Measurements from ENCODE around the gene PEX5L. TPM values are rescaled to one million over a fixed set of nuclear protein-coding genes. Genes with fewer than 3 reads are reported as not detected.

Gene PEX5L
- total and polyA plus RNA-seq, 2 experiments from 2014 or later, result 0.13 to 0.63 TPM

DNA sequence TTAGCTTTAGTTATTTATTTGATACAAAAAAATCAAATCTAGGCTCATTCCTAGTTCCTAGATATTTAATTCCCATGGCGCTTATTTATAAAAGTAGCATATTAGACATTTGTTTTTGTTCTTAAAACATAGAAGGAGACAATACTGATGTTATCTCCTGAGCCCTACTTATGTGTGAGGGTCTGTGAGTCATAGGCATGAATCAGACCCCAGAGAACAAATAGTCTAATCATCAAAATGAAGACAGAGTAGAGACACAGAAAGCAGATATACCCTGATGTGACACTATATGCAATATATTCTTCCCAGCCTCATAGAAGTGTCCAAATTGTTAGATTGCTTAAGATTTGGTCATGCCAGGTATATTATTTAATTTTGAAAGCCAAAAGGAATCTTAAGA lies 44.9 kb downstream of the PEX5L start:
- Histone ChIP-seq H4K20me1 (ENCODE audit: insufficient read depth, poor library complexity, severe bottlenecking) (no peaks in the 10 kb centered on the region), H3K27me3 (no peaks in the 10 kb centered on the region), H3K36me3 (replicated peaks; ENCODE audit: insufficient read depth, low read depth) (no peaks in the 10 kb centered on the region), H3K79me2 (no peaks in the 10 kb centered on the region), H2AFZ (no peak overlapping the region), H3K9me2 (replicated peaks; ENCODE audit: insufficient read depth) (no peaks in the 10 kb centered on the region), H3K4me1 (ENCODE audit: insufficient read depth) (no peaks in the 10 kb centered on the region), H3K4me3 (no peak overlapping the region), H3K27ac (no peak overlapping the region), H3K9me3 (ENCODE audit: low read depth) (no peaks in the 10 kb centered on the region), H3K4me2 (no peak overlapping the region)
- DNase-seq (ENCODE audit: low spot score), result no peak
- TF ChIP-seq EZH2 (IDR thresholded peaks at IDR 0.05; ENCODE audit: borderline replicate concordance), result no peak
- WGBS (ENCODE audit: low lambda C conversion rate, missing lambda C conversion rate), result 86% methylated on average over 1 of the region's 1 CpG

DNA sequence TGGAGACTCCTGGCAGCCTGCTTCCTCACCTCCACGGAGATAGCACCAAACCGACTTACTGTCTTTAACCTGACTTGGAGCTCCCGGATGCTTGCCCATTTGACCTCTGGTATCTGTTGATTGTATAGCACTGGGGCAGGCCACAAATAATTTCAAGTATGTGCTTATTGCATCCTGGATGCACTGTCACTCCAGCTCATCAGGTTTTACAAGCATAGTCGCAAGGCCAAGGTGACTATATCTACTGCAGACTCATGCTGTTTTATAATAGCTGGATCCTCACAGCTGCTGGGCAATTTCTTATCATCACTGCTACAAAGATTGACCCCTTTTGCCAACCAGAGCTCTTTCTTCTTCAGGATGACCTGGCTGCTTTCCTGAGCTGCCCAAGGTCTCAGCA lies 45.6 kb downstream of the PEX5L start:
- Histone ChIP-seq H3K79me2 (no peaks in the 10 kb centered on the region), H3K9me3 (ENCODE audit: low read depth) (no peaks in the 10 kb centered on the region), H3K9me2 (replicated peaks; ENCODE audit: insufficient read depth) (no peaks in the 10 kb centered on the region), H3K4me2 (no peak overlapping the region), H3K27me3 (no peaks in the 10 kb centered on the region), H3K36me3 (replicated peaks; ENCODE audit: insufficient read depth, low read depth) (no peaks in the 10 kb centered on the region), H2AFZ (no peak overlapping the region), H4K20me1 (ENCODE audit: insufficient read depth, poor library complexity, severe bottlenecking) (no peaks in the 10 kb centered on the region), H3K27ac (no peak overlapping the region), H3K4me3 (no peak overlapping the region), H3K4me1 (ENCODE audit: insufficient read depth) (no peaks in the 10 kb centered on the region)
- no peak for DNase-seq (ENCODE audit: low spot score)
- WGBS (ENCODE audit: low lambda C conversion rate, missing lambda C conversion rate), result 61% methylated on average over 4 of the region's 4 CpGs
- TF ChIP-seq EZH2phosphoT487 (IDR thresholded peaks at IDR 0.05; ENCODE audit: low read depth, severe bottlenecking, unreplicated experiment), result no peak
- TF ChIP-seq EZH2 (IDR thresholded peaks at IDR 0.05; ENCODE audit: borderline replicate concordance), result no peak
- TF ChIP-seq, protein P1, sequence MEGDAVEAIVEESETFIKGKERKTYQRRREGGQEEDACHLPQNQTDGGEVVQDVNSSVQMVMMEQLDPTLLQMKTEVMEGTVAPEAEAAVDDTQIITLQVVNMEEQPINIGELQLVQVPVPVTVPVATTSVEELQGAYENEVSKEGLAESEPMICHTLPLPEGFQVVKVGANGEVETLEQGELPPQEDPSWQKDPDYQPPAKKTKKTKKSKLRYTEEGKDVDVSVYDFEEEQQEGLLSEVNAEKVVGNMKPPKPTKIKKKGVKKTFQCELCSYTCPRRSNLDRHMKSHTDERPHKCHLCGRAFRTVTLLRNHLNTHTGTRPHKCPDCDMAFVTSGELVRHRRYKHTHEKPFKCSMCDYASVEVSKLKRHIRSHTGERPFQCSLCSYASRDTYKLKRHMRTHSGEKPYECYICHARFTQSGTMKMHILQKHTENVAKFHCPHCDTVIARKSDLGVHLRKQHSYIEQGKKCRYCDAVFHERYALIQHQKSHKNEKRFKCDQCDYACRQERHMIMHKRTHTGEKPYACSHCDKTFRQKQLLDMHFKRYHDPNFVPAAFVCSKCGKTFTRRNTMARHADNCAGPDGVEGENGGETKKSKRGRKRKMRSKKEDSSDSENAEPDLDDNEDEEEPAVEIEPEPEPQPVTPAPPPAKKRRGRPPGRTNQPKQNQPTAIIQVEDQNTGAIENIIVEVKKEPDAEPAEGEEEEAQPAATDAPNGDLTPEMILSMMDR (IDR thresholded peaks at IDR 0.05; ENCODE audit: poor library complexity), result no peak

DNA sequence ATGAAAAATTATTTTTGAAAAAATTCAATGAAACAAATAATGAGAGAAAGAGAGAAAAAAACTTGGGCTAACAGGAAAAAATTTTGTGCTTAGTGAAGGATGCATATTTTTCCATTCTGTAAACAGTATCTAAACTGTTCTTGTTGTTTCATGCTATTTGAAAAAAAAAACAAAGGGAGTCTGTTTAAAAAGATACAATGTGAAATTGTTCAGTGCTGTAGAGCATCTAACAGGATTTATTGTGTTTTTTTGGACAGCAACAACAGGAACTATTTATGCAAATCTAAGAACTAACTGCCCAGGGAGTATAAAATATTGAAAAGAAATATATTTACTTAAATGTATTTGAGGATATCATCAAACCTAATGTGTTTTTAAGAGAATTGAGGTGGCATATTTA lies 55.1 kb downstream of the PEX5L start:
- Histone ChIP-seq H3K4me3 (no peak overlapping the region), H2AFZ (no peak overlapping the region), H3K4me1 (ENCODE audit: insufficient read depth) (no peaks in the 10 kb centered on the region), H4K20me1 (ENCODE audit: insufficient read depth, poor library complexity, severe bottlenecking) (no peaks in the 10 kb centered on the region), H3K27ac (no peak overlapping the region), H3K79me2 (no peaks in the 10 kb centered on the region), H3K9me3 (ENCODE audit: low read depth) (no peaks in the 10 kb centered on the region), H3K4me2 (no peak overlapping the region), H3K36me3 (replicated peaks; ENCODE audit: insufficient read depth, low read depth) (no peaks in the 10 kb centered on the region), H3K27me3 (no peaks in the 10 kb centered on the region), H3K9me2 (replicated peaks; ENCODE audit: insufficient read depth) (no peaks in the 10 kb centered on the region)
- TF ChIP-seq, protein P1 (IDR thresholded peaks at IDR 0.05; ENCODE audit: poor library complexity), result no peak
- TF ChIP-seq EZH2 (IDR thresholded peaks at IDR 0.05; ENCODE audit: borderline replicate concordance), result no peak
- TF ChIP-seq EZH2phosphoT487 (IDR thresholded peaks at IDR 0.05; ENCODE audit: low read depth, severe bottlenecking, unreplicated experiment), result no peak
- no peak for DNase-seq (ENCODE audit: low spot score)

DNA sequence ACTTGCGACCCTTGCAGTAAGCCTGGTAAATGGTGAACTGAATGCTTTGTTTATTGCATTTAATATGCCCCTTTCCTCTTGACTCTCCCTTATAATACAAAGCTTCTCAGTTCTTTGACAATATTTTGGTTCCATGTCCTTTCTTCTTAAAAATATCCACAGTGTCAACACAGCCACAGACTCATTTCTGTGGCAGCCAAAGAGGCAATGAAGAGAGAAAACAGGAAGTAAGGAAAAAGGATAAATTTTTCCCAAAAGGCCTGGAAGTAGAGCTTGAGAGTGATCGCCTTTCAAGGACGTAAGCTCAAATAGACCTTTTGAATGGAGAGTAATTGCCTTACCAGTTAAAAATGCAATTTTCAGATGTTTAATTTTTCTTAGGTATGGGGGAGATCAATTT lies 59.4 kb downstream of the PEX5L start:
- no peak overlapping the region for H3K4me3 ChIP-seq
- no peaks in the 10 kb centered on the region for H4K20me1 ChIP-seq (ENCODE audit: insufficient read depth, poor library complexity, severe bottlenecking)
- no peaks in the 10 kb centered on the region for H3K79me2 ChIP-seq
- H3K9me2 ChIP-seq (replicated peaks; ENCODE audit: insufficient read depth), result no peaks in the 10 kb centered on the region
- TF ChIP-seq EZH2 (IDR thresholded peaks at IDR 0.05; ENCODE audit: borderline replicate concordance), result no peak
- TF ChIP-seq, protein P1 (IDR thresholded peaks at IDR 0.05; ENCODE audit: poor library complexity), result no peak
- TF ChIP-seq EZH2phosphoT487 (IDR thresholded peaks at IDR 0.05; ENCODE audit: low read depth, severe bottlenecking, unreplicated experiment), result no peak
- H3K4me1 ChIP-seq (ENCODE audit: insufficient read depth), result no peaks in the 10 kb centered on the region
- no peak for DNase-seq (ENCODE audit: low spot score)
- H2AFZ ChIP-seq, result no peak overlapping the region
- no peaks in the 10 kb centered on the region for H3K36me3 ChIP-seq (replicated peaks; ENCODE audit: insufficient read depth, low read depth)
- H3K27me3 ChIP-seq, result no peaks in the 10 kb centered on the region
- H3K9me3 ChIP-seq (ENCODE audit: low read depth), result no peaks in the 10 kb centered on the region
- H3K27ac ChIP-seq, result no peak overlapping the region
- 91% methylated on average over 3 of the region's 3 CpGs for WGBS (ENCODE audit: low lambda C conversion rate, missing lambda C conversion rate)
- H3K4me2 ChIP-seq, result no peak overlapping the region
